IPS-11a (cell line): Measurements from ENCODE around the gene AP1AR.
"Not testable (repeated sequence)": the region's sequence is repeated elsewhere in the genome, so short reads cannot be mapped to it uniquely, and the experiment has no call there.

Source experiments
- H3K4me3 ChIP-seq: one replicate; pipeline ENCODE4 v1.5.1; 2013; ENCODE audit warnings: low read depth, low read length, control low read depth

Gene AP1AR

DNA sequence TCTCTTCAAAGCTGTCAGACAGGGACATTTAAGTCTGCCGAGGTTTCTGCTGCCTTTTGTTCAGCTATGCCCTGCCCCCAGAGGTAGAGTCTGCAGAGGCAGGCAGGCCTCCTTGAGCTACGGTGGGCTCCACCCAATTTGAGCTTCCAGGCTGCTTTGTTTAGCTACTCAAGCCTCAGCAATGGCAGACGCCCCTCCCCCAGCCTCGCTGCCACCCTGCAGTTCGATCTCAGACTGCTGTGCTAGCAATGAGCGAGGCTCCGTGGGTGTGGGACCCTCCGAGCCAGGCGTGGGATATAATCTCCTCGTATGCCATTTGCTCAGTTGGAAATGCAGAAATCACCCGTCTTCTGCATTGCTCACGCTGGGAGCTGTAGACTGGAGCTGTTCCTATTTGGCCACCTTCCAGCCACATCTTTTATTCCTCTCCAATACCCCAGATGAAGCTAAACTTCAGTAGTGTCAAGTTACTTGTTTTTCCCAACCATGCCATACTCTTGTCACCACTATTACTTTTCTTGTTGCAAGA is 77.7 kb downstream of the AP1AR start:
- H3K4me3 ChIP-seq, result not testable (repeated sequence)

DNA sequence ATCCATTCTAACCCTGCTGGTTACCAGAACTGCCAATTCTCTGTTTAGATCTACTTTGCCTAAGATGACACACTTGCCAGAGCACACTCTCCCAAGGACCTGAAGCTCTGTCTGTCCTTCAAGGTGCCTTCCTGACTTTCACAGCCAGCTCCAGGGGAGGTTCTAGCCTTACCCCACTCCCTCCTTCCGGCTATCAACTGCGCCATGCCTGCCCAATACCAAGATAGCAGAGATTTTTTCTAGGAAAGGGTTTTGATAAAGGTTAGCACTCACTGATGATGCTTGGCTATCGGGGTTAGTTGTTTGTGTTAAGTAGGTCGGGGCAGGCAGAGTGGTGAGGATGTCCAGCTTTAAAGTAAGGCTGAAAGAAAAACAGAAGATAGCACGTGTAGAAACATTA is 79.9 kb downstream of the AP1AR start:
- no peak overlapping the region for H3K4me3 ChIP-seq

- no peak overlapping the region for H3K4me3 ChIP-seq
These were observed 81.1 kb downstream of the AP1AR start for GRCh38 chr4:112312610-112313239.

- no peak overlapping the region for H3K4me3 ChIP-seq
These were observed 83.9 kb downstream of the AP1AR start for GRCh38 chr4:112315446-112315845.

DNA sequence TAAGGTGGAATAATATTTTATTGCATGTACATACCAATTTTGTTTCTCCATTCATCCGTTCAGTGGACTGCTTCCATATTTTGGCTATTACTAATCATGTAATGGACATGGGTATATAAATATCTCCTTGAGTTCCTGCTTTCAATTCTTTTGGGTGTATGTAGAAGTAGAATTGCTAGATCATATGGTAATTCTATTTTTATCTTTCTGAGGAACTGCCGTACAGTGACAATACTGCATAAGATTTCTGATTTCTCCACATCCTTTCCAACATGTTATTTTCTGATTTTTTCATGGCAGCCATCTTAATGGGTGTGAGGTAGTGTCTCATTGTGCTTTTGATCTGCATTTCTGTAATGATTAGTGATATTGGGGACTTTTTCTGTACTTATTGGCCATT is 84.8 kb downstream of the AP1AR start:
- H3K4me3 ChIP-seq, result no peak overlapping the region

DNA sequence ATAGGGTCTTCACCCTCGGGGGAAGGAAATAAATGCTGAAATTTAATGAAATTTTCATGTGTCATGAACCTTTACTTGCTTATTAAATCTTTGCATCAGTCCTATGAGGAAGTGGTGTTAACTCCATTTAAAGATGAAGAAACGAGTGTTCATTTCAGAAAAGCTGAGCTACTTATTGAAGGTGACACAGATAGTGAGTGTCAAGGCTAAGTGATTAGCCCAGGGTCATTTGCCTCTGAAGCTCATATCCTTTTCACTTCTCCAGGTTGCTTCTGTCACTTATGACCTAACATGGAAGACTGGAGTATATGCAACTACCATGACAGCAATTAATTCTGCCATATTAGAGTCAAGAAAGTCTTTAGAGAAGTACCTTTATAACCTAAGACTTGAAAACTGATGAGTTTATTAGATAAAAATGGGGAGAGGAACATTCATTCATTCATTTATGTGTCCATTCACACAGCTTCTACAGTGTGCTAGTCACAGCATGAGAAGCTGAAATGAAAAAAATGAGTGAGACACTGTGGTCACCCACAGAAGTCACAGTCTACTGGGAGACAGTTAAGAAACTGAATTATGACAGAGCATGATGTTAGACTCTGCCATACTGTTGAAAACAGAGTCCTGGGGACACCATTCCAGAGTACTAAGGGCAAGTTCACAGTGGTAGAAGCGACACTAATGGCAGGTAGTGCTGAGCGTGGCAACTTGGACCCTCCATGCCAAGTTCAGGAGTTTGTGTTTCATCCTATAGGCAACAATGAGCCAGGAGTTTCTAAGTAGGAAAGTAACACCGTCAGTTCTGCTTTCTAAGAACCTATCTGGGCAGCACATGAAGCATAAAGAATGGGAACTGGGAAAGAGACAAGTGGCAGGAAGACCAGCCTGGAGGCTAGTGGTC is 86.9 kb downstream of the AP1AR start:
- H3K4me3 ChIP-seq, result no peak overlapping the region
